HepG2 (cell line): Measurements from ENCODE around the gene PRM2. TPM values are rescaled to one million over a fixed set of nuclear protein-coding genes. Genes with fewer than 3 reads are reported as not detected.
A peak's percentile ranks its signal among the peaks of the same experiment; 100 is the strongest.

Source experiments
- DPF2 ChIP-seq: sonication (generic); formaldehyde crosslinking; IDR thresholded peaks from 2 replicates; pipeline ENCODE4 v1.4.0; 2020; ENCODE audit warnings: mild to moderate bottlenecking, low read depth, missing genetic modification reagents, borderline replicate concordance
- GABPB1 ChIP-seq: IDR thresholded peaks from 2 replicates; pipeline ENCODE4 v1.6.1; 2016; ENCODE audit warnings: mild to moderate bottlenecking, missing genetic modification reagents, moderate library complexity, missing compliant biosample characterization
- GMEB1 ChIP-seq: sonication (generic); formaldehyde crosslinking; IDR thresholded peaks from 2 replicates; pipeline ENCODE4 v1.5.1; 2020; ENCODE audit warnings: missing genetic modification reagents, mild to moderate bottlenecking, borderline replicate concordance
- HDAC2 ChIP-seq: sonication (generic); formaldehyde crosslinking; IDR thresholded peaks from 2 replicates; pipeline ENCODE4 v1.4.0; 2020; ENCODE audit warnings: missing genetic modification reagents
- HMGA1 ChIP-seq: sonication (generic); formaldehyde crosslinking; conservative IDR thresholded peaks from 2 replicates; pipeline ENCODE4 v1.4.0; 2020; ENCODE audit warnings: missing genetic modification reagents
- HNF4A ChIP-seq: sonication (generic); formaldehyde crosslinking; IDR thresholded peaks from 2 replicates; pipeline ENCODE4 v1.4.0; 2020; ENCODE audit warnings: missing genetic modification reagents
- HNRNPUL1 ChIP-seq: fragments of 200-400 bp; formaldehyde crosslinking; IDR thresholded peaks from 2 replicates; pipeline ENCODE4 v1.6.1; 2017; ENCODE audit warnings: low read depth, mild to moderate bottlenecking, low read length, moderate library complexity
- MAFG ChIP-seq: sonication (generic); formaldehyde crosslinking; IDR thresholded peaks from 2 replicates; pipeline ENCODE4 v1.5.1; 2020; ENCODE audit warnings: mild to moderate bottlenecking, missing genetic modification reagents
- NFATC3 ChIP-seq: sonication (generic); formaldehyde crosslinking; IDR thresholded peaks from 2 replicates; pipeline ENCODE4 v1.5.1; 2020; ENCODE audit warnings: mild to moderate bottlenecking, missing genetic modification reagents
- TAF1 ChIP-seq: sonication (generic); formaldehyde crosslinking; IDR thresholded peaks from 2 replicates; pipeline ENCODE4 v1.4.0; 2020; ENCODE audit warnings: missing genetic modification reagents
- TARDBP ChIP-seq: sonication (generic); formaldehyde crosslinking; IDR thresholded peaks from 2 replicates; pipeline ENCODE4 v1.8.0; 2022; ENCODE audit warnings: mild to moderate bottlenecking, missing genetic modification reagents
- TFAP4 ChIP-seq: sonication (generic); IDR thresholded peaks from 2 replicates; pipeline ENCODE4 v1.6.1; 2016; ENCODE audit warnings: low read depth, borderline replicate concordance
- TIGD3 ChIP-seq: sonication (generic); formaldehyde crosslinking; IDR thresholded peaks from 2 replicates; pipeline ENCODE4 v1.5.1; 2020; ENCODE audit warnings: mild to moderate bottlenecking, missing genetic modification reagents, borderline replicate concordance
- TSC22D2 ChIP-seq: sonication (generic); formaldehyde crosslinking; IDR thresholded peaks from 2 replicates; pipeline ENCODE4 v1.5.1; 2020; ENCODE audit warnings: missing genetic modification reagents, mild to moderate bottlenecking, borderline replicate concordance
- ZNF180 ChIP-seq: sonication (generic); formaldehyde crosslinking; IDR thresholded peaks from 2 replicates; pipeline ENCODE4 v1.4.0; 2020; ENCODE audit warnings: low read depth, missing genetic modification reagents, borderline replicate concordance
- ZNF382 ChIP-seq: sonication (generic); formaldehyde crosslinking; IDR thresholded peaks from 2 replicates; pipeline ENCODE4 v1.5.0; 2020; ENCODE audit warnings: missing genetic modification reagents, mild to moderate bottlenecking, borderline replicate concordance
- ZNF431 ChIP-seq: sonication (generic); formaldehyde crosslinking; IDR thresholded peaks from 2 replicates; pipeline ENCODE4 v1.9.0; 2022; ENCODE audit warnings: missing genetic modification reagents, low read depth, mild to moderate bottlenecking, borderline replicate concordance
- ZNF556 ChIP-seq: sonication (generic); formaldehyde crosslinking; IDR thresholded peaks from 2 replicates; pipeline ENCODE4 v1.4.0; 2020; ENCODE audit warnings: mild to moderate bottlenecking, missing genetic modification reagents, borderline replicate concordance
- ZNF713 ChIP-seq: sonication (generic); formaldehyde crosslinking; IDR thresholded peaks from 2 replicates; pipeline ENCODE4 v1.4.0; 2020; ENCODE audit warnings: mild to moderate bottlenecking, missing genetic modification reagents
- ZNF768 ChIP-seq: sonication (generic); formaldehyde crosslinking; IDR thresholded peaks from 2 replicates; pipeline ENCODE4 v1.4.0; 2020; ENCODE audit warnings: missing genetic modification reagents
- ZNF816 ChIP-seq: sonication (generic); formaldehyde crosslinking; IDR thresholded peaks from 2 replicates; pipeline ENCODE4 v1.8.0; 2022; ENCODE audit warnings: missing genetic modification reagents, mild to moderate bottlenecking, borderline replicate concordance
- ZNF883 ChIP-seq: sonication (generic); formaldehyde crosslinking; IDR thresholded peaks from 2 replicates; pipeline ENCODE4 v1.5.1; 2020; ENCODE audit warnings: mild to moderate bottlenecking, missing genetic modification reagents; ENCODE audit errors: not compliant biosample characterization
- ZSCAN20 ChIP-seq: sonication (generic); formaldehyde crosslinking; IDR thresholded peaks from 2 replicates; pipeline ENCODE4 v1.4.0; 2020; ENCODE audit warnings: missing genetic modification reagents, mild to moderate bottlenecking, borderline replicate concordance
- ZSCAN30 ChIP-seq: sonication (generic); formaldehyde crosslinking; IDR thresholded peaks from 2 replicates; pipeline ENCODE4 v1.5.0; 2020; ENCODE audit warnings: mild to moderate bottlenecking, missing genetic modification reagents
- ZSCAN31 ChIP-seq: sonication (generic); formaldehyde crosslinking; IDR thresholded peaks from 2 replicates; pipeline ENCODE4 v1.5.0; 2020; ENCODE audit warnings: low read depth, mild to moderate bottlenecking, missing genetic modification reagents
- ZUFSP ChIP-seq: sonication (generic); formaldehyde crosslinking; IDR thresholded peaks from 2 replicates; pipeline ENCODE4 v1.9.0; 2021; ENCODE audit warnings: missing genetic modification reagents, mild to moderate bottlenecking, borderline replicate concordance
- polyA plus RNA-seq, 8 experiments: library from polyadenylated mRNA; depleted of rRNA in 3 of 8; stranded (reverse) in 7 of 8; unstranded in 1 of 8; fragments of >200 nt; fragmentation: Illumina TruSeq in 4 of 8; extraction: Trizol in 4 of 8; gene quantifications; 2 replicates each; pipeline versions ENCODE4 v1.2.1 to v1.2.3, GENCODE V29; 2011 to 2016; ENCODE audit warnings: low read depth in 4 of 8, missing spikeins in 1 of 8, mixed read lengths in 1 of 8; ENCODE audit not compliant: insufficient read depth in 1 of 8
- total RNA-seq, 5 experiments: library from RNA; depleted of rRNA; stranded (reverse); fragments of >200 nt; fragmentation: Illumina TruSeq; extraction: Trizol; gene quantifications; 2 replicates each; pipeline ENCODE4 v1.2.3, GENCODE V29; 2016; ENCODE audit warnings: low read depth in 1 of 5

Gene PRM2
- total and polyA plus RNA-seq, 2 of the 13 experiments (the other 11 are each of a cell fraction or from before 2014, with no cell fraction given), result 0.54 TPM; not detected in 1

- TF ChIP-seq ZNF713 (CRISPR knock-in tag) (no peak), ZSCAN31 (CRISPR knock-in tag) (no peak), ZNF883 (CRISPR knock-in tag) (peak; percentile 61), TIGD3 (CRISPR knock-in tag) (peak; percentile 87; the same call in 1 of the 2 replicates), HNRNPUL1 (no peak), ZNF180 (CRISPR knock-in tag) (no peak), TSC22D2 (CRISPR knock-in tag) (no peak), GABPB1 (CRISPR knock-in tag) (no peak), ZSCAN30 (CRISPR knock-in tag) (no peak), ZUFSP (CRISPR knock-in tag) (no peak), TARDBP (no peak; the same call in 1 of the 2 replicates), TFAP4 (peak; percentile 2; the same call in 1 of the 2 replicates), ZNF768 (CRISPR knock-in tag) (0 out of 2 replicates have a peak, but pooled peaks have one; percentile 49), MAFG (CRISPR knock-in tag) (no peak), ZNF816 (CRISPR knock-in tag) (peak; percentile 97), HNF4A (no peak), ZSCAN20 (CRISPR knock-in tag) (no peak), HDAC2 (CRISPR knock-in tag) (no peak; the same call in 1 of the 2 replicates), ZNF382 (CRISPR knock-in tag) (no peak), GMEB1 (CRISPR knock-in tag) (no peak), ZNF556 (CRISPR knock-in tag) (no peak), ZNF431 (CRISPR knock-in tag) (no peak), HMGA1 (CRISPR knock-in tag) (no peak), DPF2 (CRISPR knock-in tag) (peak; percentile 11; the same call in 1 of the 2 replicates), TAF1 (CRISPR knock-in tag) (no peak), NFATC3 (CRISPR knock-in tag) (peak; percentile 28; the same call in 1 of the 2 replicates)
Observed at GRCh38 chr16:11256661-11257130, 19.6 kb downstream of the PRM2 start (continued).
